Body of pancreas (tissue), 4 donors: ENCODE measurements around the gene IL4R. TPM values are rescaled to one million over a fixed set of nuclear protein-coding genes. Genes with fewer than 3 reads are reported as not detected.

Experiments used
- ATAC-seq: fragments of 150-250 bp; one replicate; pipeline ENCODE4 v1.9.1; 2016
- DNase-seq, 4 donors: peaks; one replicate each; pipeline ENCODE4 v3.0.0-alpha.2; 2019
- H3K27ac ChIP-seq, 4 donors: fragments of 200-600 bp; sonication (generic); 1 replicate in 3 of 4; 2 replicates in 1 of 4; pipeline versions ENCODE4 v1.5.1 to v1.6.1; 2016 to 2019; ENCODE audit warnings: mild to moderate bottlenecking in 1 of 4, mixed read lengths in 1 of 4, moderate library complexity in 1 of 4
- H3K27me3 ChIP-seq, 2 donors: fragments of 200-600 bp; sonication (generic); one replicate each; pipeline ENCODE4 v1.6.0; 2016; ENCODE audit warnings: mild to moderate bottlenecking in 1 of 2
- H3K36me3 ChIP-seq, 2 donors: fragments of 200-600 bp; sonication (generic); replicated peaks in 1 of 2; 2 replicates each; pipeline ENCODE4 v1.5.1; 2016; ENCODE audit warnings: low read depth in 2 of 2; ENCODE audit not compliant: insufficient read depth in 1 of 2
- H3K4me1 ChIP-seq: fragments of 200-600 bp; sonication (generic); one replicate; pipeline ENCODE4 v1.6.0; 2016
- H3K4me3 ChIP-seq, 2 donors: fragments of 200-600 bp; sonication (generic); 1 replicate in 1 of 2; 2 replicates in 1 of 2; pipeline ENCODE4 v1.5.1; 2016 to 2019
- H3K9me3 ChIP-seq, 3 donors: fragments of 200-600 bp; sonication (generic); 1 replicate in 2 of 3; 2 replicates in 1 of 3; pipeline ENCODE4 v1.5.1; 2016
- POLR2A ChIP-seq, 3 donors: fragments of 450-650 bp; IDR thresholded peaks; one replicate each; pipeline ENCODE4 v1.6.1; 2016; ENCODE audit warnings: antibody characterized with exemption in 3 of 3, mild to moderate bottlenecking in 2 of 3
- WGBS, 2 donors: methylation state at CpG; one replicate each; pipeline ENCODE4 v1.1.5; 2017; 5-methylcytosine and 5-hydroxymethylcytosine counted together
- intact Hi-C: fragments of 100-400 bp; cut with DNase I; formaldehyde crosslinking; loops from one replicate; pipeline ENCODE4 v1.15.1; 2023
- total RNA-seq, 2 donors: library from RNA; depleted of rRNA; stranded (reverse); fragments of >200 nt; gene quantifications; one replicate each; pipeline ENCODE4 v1.1.0, GENCODE V29; 2016
- TF ChIP-seq, protein P1 (sequence below), 7 experiments: fragments of 450-650 bp in 4 of 7; fragments of 200-600 bp in 3 of 7; sonication (generic) in 3 of 7; IDR thresholded peaks; one replicate each; pipeline ENCODE4 v1.5.1; 2016 to 2019; ENCODE audit warnings: antibody characterized with exemption in 7 of 7

IL4R gene
- total RNA-seq, 2 donors from 2014 or later = 29.7 to 236 TPM

- Histone ChIP-seq H3K27ac (no peak overlapping the region), H3K27me3 (no peaks in the 10 kb centered on the region), H3K9me3 (no peaks in the 10 kb centered on the region), H3K36me3 (no peaks in the 10 kb centered on the region), H3K4me1 (no peaks in the 10 kb centered on the region), H3K4me3 (no peak overlapping the region)
- intact Hi-C loops = no loop called here
- ATAC-seq (no peak), DNase-seq (no peak)
- TF ChIP-seq, protein P1, sequence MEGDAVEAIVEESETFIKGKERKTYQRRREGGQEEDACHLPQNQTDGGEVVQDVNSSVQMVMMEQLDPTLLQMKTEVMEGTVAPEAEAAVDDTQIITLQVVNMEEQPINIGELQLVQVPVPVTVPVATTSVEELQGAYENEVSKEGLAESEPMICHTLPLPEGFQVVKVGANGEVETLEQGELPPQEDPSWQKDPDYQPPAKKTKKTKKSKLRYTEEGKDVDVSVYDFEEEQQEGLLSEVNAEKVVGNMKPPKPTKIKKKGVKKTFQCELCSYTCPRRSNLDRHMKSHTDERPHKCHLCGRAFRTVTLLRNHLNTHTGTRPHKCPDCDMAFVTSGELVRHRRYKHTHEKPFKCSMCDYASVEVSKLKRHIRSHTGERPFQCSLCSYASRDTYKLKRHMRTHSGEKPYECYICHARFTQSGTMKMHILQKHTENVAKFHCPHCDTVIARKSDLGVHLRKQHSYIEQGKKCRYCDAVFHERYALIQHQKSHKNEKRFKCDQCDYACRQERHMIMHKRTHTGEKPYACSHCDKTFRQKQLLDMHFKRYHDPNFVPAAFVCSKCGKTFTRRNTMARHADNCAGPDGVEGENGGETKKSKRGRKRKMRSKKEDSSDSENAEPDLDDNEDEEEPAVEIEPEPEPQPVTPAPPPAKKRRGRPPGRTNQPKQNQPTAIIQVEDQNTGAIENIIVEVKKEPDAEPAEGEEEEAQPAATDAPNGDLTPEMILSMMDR (IDR thresholded peaks at IDR 0.05) = no peak
- TF ChIP-seq POLR2A (IDR thresholded peaks at IDR 0.05) = no peak
- WGBS, 2 donors = 72 to 82% methylated on average over 11 to 12 of the region's 12 CpGs
Observed at GRCh38 chr16:27303256-27304100, 10.3 kb upstream of the IL4R start.

DNA sequence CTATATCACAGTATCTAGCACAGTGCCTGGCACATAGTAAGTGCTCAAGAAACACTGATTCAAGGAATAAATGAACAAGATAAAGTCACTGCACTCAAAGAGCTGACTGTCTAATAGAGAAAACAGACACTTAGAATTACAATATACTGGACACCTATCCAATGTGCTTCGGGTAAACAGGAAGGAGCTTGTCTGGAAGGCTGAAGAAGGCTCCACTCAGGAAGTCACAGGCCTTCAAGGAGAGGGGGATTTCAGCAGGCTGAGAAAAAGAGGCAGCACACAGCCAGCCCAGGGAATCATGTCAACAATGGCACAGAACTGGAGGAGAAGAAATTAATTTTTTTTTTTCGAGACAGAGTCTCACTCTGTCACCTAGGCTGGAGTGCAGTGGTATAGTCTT is 9.7 kb upstream of the IL4R start:
- 48% methylated on average over 2 of the region's 2 CpGs for WGBS, 2 donors
- Histone ChIP-seq H3K27me3 (no peaks in the 10 kb centered on the region), H3K9me3 (no peaks in the 10 kb centered on the region), H3K27ac (no peak overlapping the region), H3K36me3 (no peaks in the 10 kb centered on the region), H3K4me3 (no peak overlapping the region), H3K4me1 (no peaks in the 10 kb centered on the region)
- ATAC-seq (no peak), DNase-seq (no peak)
- no peak for TF ChIP-seq POLR2A (IDR thresholded peaks at IDR 0.05)
- TF ChIP-seq, protein P1 (IDR thresholded peaks at IDR 0.05) = no peak
- intact Hi-C loops = no loop called here

DNA sequence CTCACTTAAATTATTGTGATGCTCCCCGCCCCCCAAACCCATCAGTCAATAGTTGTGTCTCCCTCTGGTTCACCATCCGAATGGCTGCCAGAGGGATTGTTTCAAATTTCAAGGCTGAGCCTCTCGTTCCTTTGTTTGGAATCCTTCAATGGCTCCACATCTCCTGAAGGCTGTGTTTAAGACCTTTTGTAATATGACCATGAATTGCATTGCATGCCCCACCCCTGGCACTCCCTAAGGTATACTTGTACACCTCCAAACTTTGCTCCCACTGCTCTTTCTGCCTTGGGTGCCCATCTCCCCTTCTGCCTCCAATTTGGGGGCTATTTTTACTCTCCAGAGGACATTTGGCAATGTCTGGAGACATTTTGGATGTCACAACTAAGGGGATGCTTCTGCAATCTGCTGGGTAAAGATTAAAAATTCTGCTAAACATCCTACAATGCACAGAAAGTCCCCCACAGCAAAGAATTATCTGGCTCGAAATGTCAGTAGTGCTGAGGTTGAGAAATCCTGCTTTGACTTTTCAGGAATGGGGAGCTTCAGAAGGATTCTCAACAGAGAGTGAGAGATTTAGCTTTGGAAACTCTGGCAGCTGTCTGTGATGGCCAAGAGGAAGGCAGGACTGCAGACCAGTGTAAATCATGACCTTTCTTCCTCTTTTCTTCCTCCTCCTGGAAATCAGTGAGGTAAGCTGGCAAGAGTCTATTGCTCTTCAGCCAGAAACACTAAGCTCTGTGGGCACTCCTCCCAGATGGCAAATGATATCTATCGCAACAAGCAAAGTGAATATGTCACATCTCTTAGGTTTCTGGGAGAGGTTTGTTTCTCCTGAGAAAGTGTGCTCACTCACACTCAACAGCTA is 8.7 kb upstream of the IL4R start:
- no peak overlapping the region for H3K4me3 ChIP-seq
- no peak for TF ChIP-seq POLR2A (IDR thresholded peaks at IDR 0.05)
- TF ChIP-seq, protein P1 (IDR thresholded peaks at IDR 0.05) = no peak
- no peaks in the 10 kb centered on the region for H3K27me3 ChIP-seq
- no peaks in the 10 kb centered on the region for H3K36me3 ChIP-seq
- H3K27ac ChIP-seq = peak overlapping the region in 1 of 4 donors; percentile 5
- WGBS, 2 donors = 43 to 51% methylated on average over 5 of the region's 5 CpGs
- intact Hi-C loops = no loop called here
- no peaks in the 10 kb centered on the region for H3K4me1 ChIP-seq
- ATAC-seq = no peak
- H3K9me3 ChIP-seq = no peaks in the 10 kb centered on the region
- no peak for DNase-seq

- Histone ChIP-seq H3K4me1 (no peaks in the 10 kb centered on the region), H3K27me3 (no peaks in the 10 kb centered on the region), H3K9me3 (no peaks in the 10 kb centered on the region), H3K4me3 (no peak overlapping the region), H3K36me3 (no peaks in the 10 kb centered on the region), H3K27ac (no peak overlapping the region)
- intact Hi-C loops = no loop called here
- ATAC-seq = no peak
- TF ChIP-seq POLR2A (IDR thresholded peaks at IDR 0.05) = no peak
- TF ChIP-seq, protein P1 (IDR thresholded peaks at IDR 0.05) = no peak
- DNase-seq = no peak
- 89 to 91% methylated on average over 9 of the region's 9 CpGs for WGBS, 2 donors
Observed at GRCh38 chr16:27305839-27306442, 7.8 kb upstream of the IL4R start.
